ENCODE data around the gene ASRGL1.
"Not testable (repeated sequence)": the region's sequence is repeated elsewhere in the genome, so short reads cannot be mapped to it uniquely, and the experiment has no call there.

- not testable (repeated sequence) for TF ChIP-seq HDGF (IDR thresholded peaks at IDR 0.05; ENCODE audit: borderline replicate concordance); FOXM1 (IDR thresholded peaks at IDR 0.05; ENCODE audit: borderline replicate concordance); BHLHE40 (IDR thresholded peaks at IDR 0.05; ENCODE audit: borderline replicate concordance); SP1 (IDR thresholded peaks at IDR 0.05); SUZ12 (IDR thresholded peaks at IDR 0.05); L3MBTL2 (conservative IDR thresholded peaks at IDR 0.05); NFRKB (IDR thresholded peaks at IDR 0.05)
Observed at GRCh38 chr11:62378459-62379063, 41.3 kb downstream of the ASRGL1 start.
